Kidney (tissue), 14 donors: ENCODE results near the gene ATP6V0E1. TPM values are rescaled to one million over a fixed set of nuclear protein-coding genes. Genes with fewer than 3 reads are reported as not detected.

Source experiments
- DNase-seq, 5 donors: peaks; one replicate each; pipeline ENCODE4 v3.0.0-alpha.2; 2013 to 2020
- FAIRE-seq: peaks from 2 replicates; lab custom pipeline; 2012; peaks lifted over from hg19 to GRCh38; lab: Jason Lieb, UNC
- H3K27ac ChIP-seq, 2 donors: one replicate each; pipeline ENCODE4 v1.7.0; 2013; ENCODE audit warnings: low read depth in 2 of 2, low read length in 2 of 2, inconsistent platforms in 1 of 2
- H3K27me3 ChIP-seq: one replicate; pipeline ENCODE4 v1.7.1; 2013; ENCODE audit warnings: low read length, inconsistent platforms; ENCODE audit not compliant: control insufficient read depth, insufficient read depth
- H3K36me3 ChIP-seq, 3 donors: one replicate each; pipeline versions ENCODE4 v1.7.0 to v1.7.1; 2013; ENCODE audit warnings: low read length in 3 of 3, control low read depth in 1 of 3, inconsistent platforms in 1 of 3; ENCODE audit not compliant: insufficient read depth in 3 of 3, control insufficient read depth in 2 of 3
- H3K4me1 ChIP-seq, 3 donors: one replicate each; pipeline versions ENCODE4 v1.7.0 to v1.7.1; 2013; ENCODE audit warnings: low read length in 3 of 3, inconsistent platforms in 1 of 3, low read depth in 1 of 3; ENCODE audit not compliant: control insufficient read depth in 2 of 3, insufficient read depth in 2 of 3
- H3K4me3 ChIP-seq, 3 donors: one replicate each; pipeline versions ENCODE4 v1.7.0 to v1.8.1; 2013; ENCODE audit warnings: low read length in 3 of 3, control low read depth in 1 of 3, inconsistent platforms in 1 of 3
- H3K9ac ChIP-seq, 3 donors: one replicate each; pipeline versions ENCODE4 v1.7.0 to v1.7.1; 2013; ENCODE audit warnings: low read length in 3 of 3, control low read depth in 1 of 3, inconsistent platforms in 1 of 3
- H3K9me3 ChIP-seq, 3 donors: one replicate each; pipeline versions ENCODE4 v1.7.0 to v1.7.1; 2013; ENCODE audit warnings: low read length in 3 of 3, control low read depth in 1 of 3, inconsistent platforms in 1 of 3; ENCODE audit not compliant: control insufficient read depth in 2 of 3, insufficient read depth in 1 of 3
- intact Hi-C: fragments of 100-400 bp; cut with DNase I; formaldehyde crosslinking; loops from one replicate; pipeline ENCODE4 v1.11.1; 2022
- polyA plus RNA-seq: library from polyadenylated mRNA; stranded (reverse); fragments of 350-450 nt; fragmentation: Illumina TruSeq; extraction: RNeasy Lipid Tissue Mini Kit (QIAGEN cat#74804); gene quantifications from one replicate; pipeline ENCODE4 v1.2.3, GENCODE V29; 2014; ENCODE audit warnings: low read depth, low replicate concordance; ENCODE audit not compliant: insufficient read depth
- total RNA-seq: library from RNA; stranded (reverse); fragmentation: NEBNext Ultra II Directional; extraction: Animal tissue kit (Norgen Biotek cat#: 25700); gene quantifications from one replicate; pipeline ENCODE4 v1.2.1, GENCODE V29; 2021
- TF ChIP-seq, protein P1 (sequence below): IDR thresholded peaks from 3 replicates; pipeline ENCODE4 v1.5.1; 2012; ENCODE audit warnings: mild to moderate bottlenecking, moderate library complexity, borderline replicate concordance; ENCODE audit not compliant: insufficient read depth; ENCODE audit errors: extremely low read depth
- donor health status: control.
- donor health status: control.
- donor health status: control.
- donor health status: control.
- donor health status: control.
- donor health status: DM: yes; HTN: yes; CAD: no.
- donor health status: Normal renal cell carcinoma (clear cell type).

The ATP6V0E1 gene
- total and polyA plus RNA-seq, 2 donors from 2014 or later, result 352 to 804 TPM

DNA sequence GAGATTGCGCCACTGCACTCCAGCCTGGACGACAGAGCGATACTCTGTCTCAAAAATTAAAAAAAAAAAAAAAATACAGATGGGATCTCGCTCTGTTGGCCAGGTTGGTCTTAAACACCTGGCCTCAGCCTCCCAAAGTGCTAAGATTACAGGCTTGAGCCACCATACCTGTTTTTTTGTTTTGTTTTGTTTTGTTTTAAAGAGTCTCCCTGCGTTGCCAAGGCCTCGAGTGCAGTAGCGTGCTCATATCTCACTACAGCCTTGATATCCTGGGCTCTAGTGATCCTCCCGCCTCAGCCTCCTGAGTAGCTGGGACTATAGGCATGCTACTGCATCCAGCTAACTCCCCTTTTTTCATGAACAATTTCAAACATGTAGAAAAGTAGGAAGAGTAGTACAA, 7.2 kb downstream of the ATP6V0E1 start:
- DNase-seq (no peak), FAIRE-seq (no peak)
- peaks cover 3 to 19% (median 8%) of the 10 kb centered on the region in 3 donors for H3K36me3 ChIP-seq
- H3K9ac ChIP-seq, result no peak overlapping the region
- intact Hi-C loops, result no loop called here
- H3K4me1 ChIP-seq, result peaks cover 0 to 8% (median 0%) of the 10 kb centered on the region in 3 donors
- H3K27me3 ChIP-seq, result no peaks in the 10 kb centered on the region
- no peak overlapping the region for H3K4me3 ChIP-seq
- H3K27ac ChIP-seq, result no peak overlapping the region
- no peaks in the 10 kb centered on the region for H3K9me3 ChIP-seq
- TF ChIP-seq, protein P1, sequence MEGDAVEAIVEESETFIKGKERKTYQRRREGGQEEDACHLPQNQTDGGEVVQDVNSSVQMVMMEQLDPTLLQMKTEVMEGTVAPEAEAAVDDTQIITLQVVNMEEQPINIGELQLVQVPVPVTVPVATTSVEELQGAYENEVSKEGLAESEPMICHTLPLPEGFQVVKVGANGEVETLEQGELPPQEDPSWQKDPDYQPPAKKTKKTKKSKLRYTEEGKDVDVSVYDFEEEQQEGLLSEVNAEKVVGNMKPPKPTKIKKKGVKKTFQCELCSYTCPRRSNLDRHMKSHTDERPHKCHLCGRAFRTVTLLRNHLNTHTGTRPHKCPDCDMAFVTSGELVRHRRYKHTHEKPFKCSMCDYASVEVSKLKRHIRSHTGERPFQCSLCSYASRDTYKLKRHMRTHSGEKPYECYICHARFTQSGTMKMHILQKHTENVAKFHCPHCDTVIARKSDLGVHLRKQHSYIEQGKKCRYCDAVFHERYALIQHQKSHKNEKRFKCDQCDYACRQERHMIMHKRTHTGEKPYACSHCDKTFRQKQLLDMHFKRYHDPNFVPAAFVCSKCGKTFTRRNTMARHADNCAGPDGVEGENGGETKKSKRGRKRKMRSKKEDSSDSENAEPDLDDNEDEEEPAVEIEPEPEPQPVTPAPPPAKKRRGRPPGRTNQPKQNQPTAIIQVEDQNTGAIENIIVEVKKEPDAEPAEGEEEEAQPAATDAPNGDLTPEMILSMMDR, result no peak

DNA sequence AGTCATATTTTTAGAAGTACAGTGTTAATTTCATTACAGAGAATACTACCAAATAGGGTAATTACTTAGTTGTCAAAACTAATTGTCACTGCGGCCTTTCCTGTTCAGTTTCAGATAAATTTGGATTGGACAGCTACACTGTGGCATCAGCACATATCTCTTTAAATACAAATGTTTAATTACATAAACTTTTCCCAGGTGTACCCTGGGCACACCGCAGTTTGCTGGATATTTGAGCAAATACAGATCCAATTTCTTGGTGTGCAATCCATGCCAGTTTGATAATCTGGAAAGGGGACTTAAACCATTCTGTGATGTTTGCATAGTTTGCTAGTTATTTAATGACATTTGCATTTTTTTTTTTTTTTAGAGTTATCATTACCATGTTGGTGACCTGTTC, 10.8 kb downstream of the ATP6V0E1 start:
- peaks cover 4 to 25% (median 10%) of the 10 kb centered on the region in 3 donors for H3K36me3 ChIP-seq
- FAIRE-seq (no peak), DNase-seq (no peak)
- no peak overlapping the region for H3K27ac ChIP-seq
- no peak overlapping the region for H3K9ac ChIP-seq
- H3K9me3 ChIP-seq, result no peaks in the 10 kb centered on the region
- no peaks in the 10 kb centered on the region for H3K27me3 ChIP-seq
- TF ChIP-seq, protein P1, result no peak
- H3K4me3 ChIP-seq, result no peak overlapping the region
- peaks cover 0 to 2% (median 0%) of the 10 kb centered on the region in 3 donors for H3K4me1 ChIP-seq
- intact Hi-C loops, result no loop called here

DNA sequence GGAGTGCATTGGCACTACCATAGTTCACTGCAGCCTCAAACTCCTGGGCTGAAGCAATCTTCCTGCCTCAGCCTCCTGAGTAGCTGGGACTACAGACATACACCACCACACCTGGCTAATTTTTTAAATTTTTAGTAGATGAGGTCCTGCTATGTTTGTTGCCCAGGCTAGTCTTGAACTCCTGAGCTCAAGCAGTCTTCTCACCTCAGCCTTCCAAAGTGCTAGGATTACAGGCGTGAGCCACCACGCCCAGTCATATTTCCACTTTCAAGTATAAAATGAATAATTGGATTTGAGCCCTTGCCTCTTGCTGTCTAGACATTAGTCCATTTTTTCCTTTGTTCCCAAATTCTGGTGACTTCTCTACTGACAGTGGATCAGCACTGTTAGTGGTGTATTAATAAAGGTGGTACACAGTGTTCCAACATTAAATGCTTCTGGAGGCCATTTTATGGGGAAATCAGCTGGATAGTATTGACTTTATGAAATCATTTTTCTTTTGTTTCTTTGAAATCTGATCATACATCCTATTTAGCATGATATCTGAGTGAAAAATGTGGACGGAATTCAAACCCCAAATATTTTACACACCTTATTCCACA, 15.9 kb downstream of the ATP6V0E1 start:
- Histone ChIP-seq H3K9me3 (no peaks in the 10 kb centered on the region), H3K9ac (no peak overlapping the region), H3K27me3 (no peaks in the 10 kb centered on the region), H3K4me1 (peaks cover 0 to 16% (median 13%) of the 10 kb centered on the region in 3 donors), H3K27ac (peak overlapping the region; percentile 63 to 83), H3K36me3 (peaks cover 4 to 22% (median 7%) of the 10 kb centered on the region in 3 donors), H3K4me3 (no peak overlapping the region)
- intact Hi-C loops, result no loop called here
- DNase-seq (no peak), FAIRE-seq (no peak)
- TF ChIP-seq, protein P1, result no peak

DNA sequence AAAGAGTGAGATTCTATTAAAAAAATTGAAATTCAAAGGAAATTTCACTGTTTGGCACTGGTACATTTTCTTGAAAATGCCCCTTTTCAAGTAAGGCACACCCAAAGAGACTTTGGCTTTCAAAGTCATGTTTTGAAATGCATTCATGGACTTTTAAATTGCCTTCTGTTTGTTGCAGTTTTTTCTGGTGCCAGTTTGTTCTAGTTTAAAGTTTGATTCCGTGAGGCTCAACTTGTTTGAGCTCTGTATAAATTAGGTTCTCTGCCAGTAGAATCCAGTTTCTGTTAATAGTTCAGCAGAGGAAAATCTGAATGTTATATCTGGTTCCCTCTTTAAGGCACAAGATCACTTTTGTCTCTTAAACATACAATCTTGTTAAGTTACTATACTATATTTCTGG, 16.4 kb downstream of the ATP6V0E1 start:
- Histone ChIP-seq H3K4me3 (no peak overlapping the region), H3K9ac (no peak overlapping the region), H3K36me3 (peaks cover 4 to 18% (median 7%) of the 10 kb centered on the region in 3 donors), H3K27me3 (no peaks in the 10 kb centered on the region), H3K27ac (peak overlapping the region; percentile 63 to 89), H3K4me1 (peaks cover 0 to 16% (median 14%) of the 10 kb centered on the region in 3 donors), H3K9me3 (no peaks in the 10 kb centered on the region)
- FAIRE-seq (peak; percentile 46), DNase-seq (peak in 1 of 5 donors; percentile 29)
- TF ChIP-seq, protein P1, result no peak
- intact Hi-C loops, result no loop called here
